ENCODE measurements around the gene APOBEC3F.

APOBEC3F gene

DNA sequence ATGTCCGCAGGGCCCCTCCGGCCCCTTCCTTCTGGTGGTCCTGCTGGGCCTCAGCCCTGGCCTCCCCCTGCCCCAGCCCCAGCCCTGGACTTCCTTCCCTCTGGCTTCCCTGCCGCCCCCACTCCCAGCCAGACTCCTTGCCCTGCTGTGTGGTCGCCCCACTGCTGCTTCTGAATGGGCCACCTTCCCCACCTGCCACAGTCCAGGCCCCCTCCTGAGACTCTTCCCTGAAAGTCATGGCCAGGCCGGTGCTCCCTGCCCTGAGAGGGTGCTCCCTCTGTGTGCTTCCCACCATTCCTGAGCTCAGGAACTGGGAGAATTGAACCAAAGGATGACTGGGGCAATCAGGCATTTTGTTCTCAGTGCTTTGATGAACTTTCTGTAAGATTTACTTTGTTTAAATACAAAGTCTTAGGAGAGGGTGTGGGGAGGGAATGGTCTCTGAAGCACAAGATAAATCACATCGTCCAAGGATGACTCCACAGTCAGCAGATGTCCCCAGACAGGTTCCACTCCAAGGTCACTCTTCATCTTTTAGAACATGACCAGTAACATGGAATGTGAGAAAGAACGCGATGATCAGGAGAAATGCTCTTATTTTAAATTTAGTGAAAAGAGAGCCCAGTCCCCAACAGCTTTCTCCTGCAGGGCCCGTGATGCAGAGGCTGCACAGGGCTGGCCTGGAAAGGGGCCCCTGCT is 19.0 kb upstream of the APOBEC3F start:
- ChIA-PET POLR2A (ENCODE audit: low non-redundant PET) (no interaction called here), CTCF (no interaction called here)
- no peak for DNase-seq (ENCODE audit: low spot score)
- TF ChIP-seq, protein P1, sequence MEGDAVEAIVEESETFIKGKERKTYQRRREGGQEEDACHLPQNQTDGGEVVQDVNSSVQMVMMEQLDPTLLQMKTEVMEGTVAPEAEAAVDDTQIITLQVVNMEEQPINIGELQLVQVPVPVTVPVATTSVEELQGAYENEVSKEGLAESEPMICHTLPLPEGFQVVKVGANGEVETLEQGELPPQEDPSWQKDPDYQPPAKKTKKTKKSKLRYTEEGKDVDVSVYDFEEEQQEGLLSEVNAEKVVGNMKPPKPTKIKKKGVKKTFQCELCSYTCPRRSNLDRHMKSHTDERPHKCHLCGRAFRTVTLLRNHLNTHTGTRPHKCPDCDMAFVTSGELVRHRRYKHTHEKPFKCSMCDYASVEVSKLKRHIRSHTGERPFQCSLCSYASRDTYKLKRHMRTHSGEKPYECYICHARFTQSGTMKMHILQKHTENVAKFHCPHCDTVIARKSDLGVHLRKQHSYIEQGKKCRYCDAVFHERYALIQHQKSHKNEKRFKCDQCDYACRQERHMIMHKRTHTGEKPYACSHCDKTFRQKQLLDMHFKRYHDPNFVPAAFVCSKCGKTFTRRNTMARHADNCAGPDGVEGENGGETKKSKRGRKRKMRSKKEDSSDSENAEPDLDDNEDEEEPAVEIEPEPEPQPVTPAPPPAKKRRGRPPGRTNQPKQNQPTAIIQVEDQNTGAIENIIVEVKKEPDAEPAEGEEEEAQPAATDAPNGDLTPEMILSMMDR (conservative IDR thresholded peaks at IDR 0.05; ENCODE audit: low read depth): no peak
- H3K27ac ChIP-seq: no peak overlapping the region; the same call in 1 of the 2 replicates

DNA sequence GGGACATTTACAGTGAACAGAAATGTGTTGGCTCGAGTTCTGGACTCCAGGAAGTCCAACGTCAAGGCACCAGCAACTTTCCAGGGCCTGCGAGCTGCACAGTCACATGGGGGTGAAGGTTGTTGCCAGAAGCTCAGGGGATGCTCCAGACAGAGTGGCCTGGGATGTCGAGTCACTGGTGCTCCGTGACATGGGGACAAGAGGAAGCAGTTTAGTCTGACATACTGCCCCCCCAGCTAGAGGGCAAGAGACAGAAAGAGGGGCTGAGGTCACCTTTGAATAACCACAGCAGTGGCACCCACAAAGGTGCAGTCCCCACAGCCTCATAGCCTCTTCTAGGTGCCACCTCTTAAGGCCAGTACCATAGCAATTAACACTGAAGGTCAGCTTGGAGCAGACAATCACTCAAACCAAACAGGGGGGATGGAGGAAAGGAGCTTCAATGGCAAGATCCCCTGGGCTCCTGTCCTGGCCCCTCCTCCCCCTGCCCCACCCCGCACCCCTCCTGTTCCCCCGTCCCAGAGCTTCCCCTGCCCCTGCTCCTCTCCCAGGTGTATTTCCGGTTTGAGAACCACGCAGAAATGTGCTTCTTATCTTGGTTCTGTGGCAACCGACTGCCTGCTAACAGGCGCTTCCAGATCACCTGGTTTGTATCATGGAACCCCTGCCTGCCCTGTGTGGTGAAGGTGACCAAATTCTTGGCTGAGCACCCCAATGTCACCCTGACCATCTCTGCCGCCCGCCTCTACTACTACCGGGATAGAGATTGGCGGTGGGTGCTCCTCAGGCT is 15.9 kb upstream of the APOBEC3F start:
- DNase-seq (ENCODE audit: low spot score): no peak
- ChIA-PET CTCF (no interaction called here), POLR2A (ENCODE audit: low non-redundant PET) (no interaction called here)

DNA sequence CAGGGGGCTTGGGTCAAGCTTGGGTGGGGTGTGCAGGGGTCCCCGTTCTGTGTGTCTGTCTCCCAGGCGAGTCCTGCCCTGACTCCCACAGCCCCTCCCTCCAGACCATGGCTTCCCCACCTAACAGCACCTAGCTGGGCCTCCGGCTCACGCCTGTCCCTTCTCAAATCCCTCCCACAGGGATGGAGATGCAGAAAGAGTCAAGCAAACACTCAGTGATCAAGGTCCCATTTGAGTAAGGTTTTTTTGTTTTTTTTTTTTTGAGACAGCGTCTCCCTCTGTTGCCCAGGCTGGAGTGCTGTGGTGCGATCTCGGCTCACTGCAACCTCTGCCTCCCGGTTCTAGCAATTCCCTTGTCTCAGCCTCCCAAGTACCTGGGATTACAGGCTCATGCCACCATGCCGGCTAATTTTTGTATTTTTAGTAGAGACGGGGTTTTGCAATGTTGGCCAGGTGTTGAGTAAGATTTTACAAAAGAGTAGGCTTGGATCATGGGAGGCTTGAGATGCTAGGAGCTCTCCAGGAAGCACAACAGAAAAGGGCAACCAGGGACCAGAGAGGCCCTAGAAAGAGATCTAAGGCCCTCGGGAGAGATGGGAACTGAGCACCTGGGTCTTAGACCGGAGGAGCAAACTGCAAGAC is 14.0 kb upstream of the APOBEC3F start:
- ChIA-PET POLR2A (ENCODE audit: low non-redundant PET) (no interaction called here), CTCF (no interaction called here)
- no peak for DNase-seq (ENCODE audit: low spot score)
- H3K27ac ChIP-seq: no peak overlapping the region
- TF ChIP-seq, protein P1 (conservative IDR thresholded peaks at IDR 0.05; ENCODE audit: low read depth): no peak

More for the DNA sequence above, 15.9 kb upstream of the APOBEC3F start:
- H3K27ac ChIP-seq: no peak overlapping the region
- TF ChIP-seq, protein P1 (conservative IDR thresholded peaks at IDR 0.05; ENCODE audit: low read depth): no peak

DNA sequence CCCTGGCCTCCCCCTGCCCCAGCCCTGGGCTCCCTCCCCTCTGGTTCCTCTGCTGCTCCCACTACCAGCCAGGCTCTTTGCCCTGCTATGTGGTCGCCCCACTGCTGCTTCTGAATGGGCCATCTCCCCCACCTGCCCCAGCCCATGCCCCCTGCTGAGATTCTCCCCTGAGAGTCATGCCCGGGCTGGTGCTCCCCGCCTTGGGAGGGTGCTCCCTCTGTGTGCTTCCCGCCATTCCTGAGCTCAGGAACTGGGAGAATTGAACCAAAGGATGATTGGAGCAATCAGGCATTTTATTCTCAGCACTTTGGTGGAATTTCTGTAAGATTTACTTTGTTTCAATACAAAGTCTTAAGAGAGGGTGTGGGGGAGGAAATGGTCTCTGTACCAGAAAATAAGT is 12.9 kb upstream of the APOBEC3F start:
- ChIA-PET POLR2A (ENCODE audit: low non-redundant PET) (no interaction called here), CTCF (no interaction called here)
- TF ChIP-seq, protein P1 (conservative IDR thresholded peaks at IDR 0.05; ENCODE audit: low read depth): no peak
- H3K27ac ChIP-seq: no peak overlapping the region
- no peak for DNase-seq (ENCODE audit: low spot score)

DNA sequence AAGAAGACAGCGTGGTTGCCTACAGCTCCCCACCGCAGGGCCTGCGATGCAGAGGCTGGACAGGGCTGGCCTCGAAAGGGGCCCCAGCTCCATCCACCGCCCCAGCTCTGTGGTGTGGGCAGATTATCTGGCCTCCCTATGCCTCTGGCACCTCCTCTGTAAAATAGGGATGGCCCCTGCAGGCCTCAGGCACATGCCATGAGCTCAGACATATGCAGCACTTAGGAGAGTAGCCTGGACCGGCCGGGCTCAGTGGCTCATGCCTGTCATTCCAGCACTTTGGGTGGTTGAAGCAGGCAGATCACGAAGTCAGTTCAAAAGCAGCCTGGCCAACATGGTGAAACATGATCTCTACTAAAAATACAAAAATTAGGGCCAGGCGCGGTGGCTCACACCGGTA is 12.4 kb upstream of the APOBEC3F start:
- H3K27ac ChIP-seq: no peak overlapping the region
- ChIA-PET CTCF (no interaction called here), POLR2A (ENCODE audit: low non-redundant PET) (no interaction called here)
- DNase-seq (ENCODE audit: low spot score): no peak
- TF ChIP-seq, protein P1 (conservative IDR thresholded peaks at IDR 0.05; ENCODE audit: low read depth): no peak

DNA sequence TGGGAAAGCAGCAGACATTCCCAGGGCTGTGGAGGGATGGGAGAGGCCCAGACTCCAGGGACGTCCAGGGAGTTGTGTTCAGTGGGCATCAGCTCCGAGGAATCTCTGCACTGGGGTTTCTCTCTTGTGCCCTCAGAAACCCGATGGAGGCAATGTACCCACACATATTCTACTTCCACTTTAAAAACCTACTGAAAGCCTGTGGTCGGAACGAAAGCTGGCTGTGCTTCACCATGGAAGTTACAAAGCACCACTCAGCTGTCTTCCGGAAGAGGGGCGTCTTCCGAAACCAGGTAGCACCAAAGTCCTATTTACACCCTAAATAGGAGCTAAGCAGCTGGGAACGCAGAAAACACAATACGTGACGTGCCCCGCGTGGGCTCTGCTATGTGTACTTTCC is 11.4 kb upstream of the APOBEC3F start:
- H3K27ac ChIP-seq: no peak overlapping the region
- ChIA-PET CTCF (no interaction called here), POLR2A (ENCODE audit: low non-redundant PET) (interaction anchor here (0.6 kb wide), 1 partner anchor 10 kb away, joined by 6 read pairs; no protein-coding TSS in a partner anchor)
- TF ChIP-seq, protein P1 (conservative IDR thresholded peaks at IDR 0.05; ENCODE audit: low read depth): no peak
- DNase-seq (ENCODE audit: low spot score): no peak

Data from RWPE1 (cell line).